K562 (cell line): Measurements from ENCODE around the gene NUTF2. TPM values are rescaled to one million over a fixed set of nuclear protein-coding genes. Genes with fewer than 3 reads are reported as not detected.
A peak's percentile ranks its signal among the peaks of the same experiment; 100 is the strongest.

Source experiments
- ATAC-seq: fragments of 200-7000 bp; cut with Tn5 transposase; 3 replicates; pipeline ENCODE4 v1.9.1; 2020; ENCODE audit warnings: moderate library complexity
- BruUV-seq: library from RNA; stranded (reverse); fragments of 400-500 nt; replicated peaks from 2 replicates; lab custom pipeline; 2021; lab: Mats Ljungman, UMichigan
- CTCF ChIA-PET: fragments of 300-600 bp; formaldehyde crosslinking; extraction: SDS; loops from one replicate; lab custom pipeline; 2021; ENCODE audit warnings: low intra/inter-chr PET ratio; lab: Yijun Ruan, JAX
- POLR2A ChIA-PET: fragments of 300-600, 350-650 bp; sonication (Branson Sonifier 250); formaldehyde crosslinking; extraction: SDS; loops from one replicate; lab custom pipeline; 2021; ENCODE audit warnings: antibody characterized with exemption, inconsistent platforms; lab: Yijun Ruan, JAX
- DNase-seq, 4 experiments: peaks; one replicate each; pipeline versions ENCODE4 v3.0.0 to v3.0.0-alpha.2; 2011 to 2018; ENCODE audit warnings: low spot score in 3 of 4, mixed read lengths in 3 of 4; ENCODE audit errors: extremely low read depth in 1 of 4
- FAIRE-seq: peaks from 2 replicates; lab custom pipeline; 2011; peaks lifted over from hg19 to GRCh38; lab: Jason Lieb, UNC
- H2AFZ ChIP-seq: 2 replicates; pipeline ENCODE4 v1.6.0; 2011; ENCODE audit warnings: low read depth, low read length, control low read depth, inconsistent platforms
- H3K27ac ChIP-seq: fragments of 200-600 bp; 3 replicates; pipeline ENCODE4 v1.8.0; 2011; ENCODE audit warnings: low read depth, mild to moderate bottlenecking, control low read depth, inconsistent platforms, low read length, moderate library complexity, mixed read lengths; ENCODE audit errors: extremely low read depth
- H3K27me3 ChIP-seq, 2 experiments: fragments of 300-600 bp in 1 of 2; 2 replicates in 1 of 2; 3 replicates in 1 of 2; pipeline versions ENCODE4 v1.6.0 to v1.8.0; 2011; ENCODE audit warnings: inconsistent platforms in 2 of 2, low read length in 2 of 2, mild to moderate bottlenecking in 1 of 2, mixed read lengths in 1 of 2, moderate library complexity in 1 of 2; ENCODE audit not compliant: control insufficient read depth in 2 of 2, insufficient read depth in 2 of 2
- H3K36me3 ChIP-seq: fragments of 300-600 bp; 3 replicates; pipeline ENCODE4 v1.8.0; 2011; ENCODE audit warnings: mild to moderate bottlenecking, low read length, inconsistent platforms; ENCODE audit not compliant: control insufficient read depth, insufficient read depth
- H3K4me1 ChIP-seq, 2 experiments: fragments of 200-600 bp in 1 of 2; replicated peaks in 1 of 2; 2 replicates in 1 of 2; 3 replicates in 1 of 2; pipeline versions ENCODE4 v1.5.1 to v1.8.0; 2011; ENCODE audit warnings: inconsistent platforms in 2 of 2, low read length in 2 of 2, mild to moderate bottlenecking in 1 of 2, mixed read lengths in 1 of 2, moderate library complexity in 1 of 2; ENCODE audit not compliant: control insufficient read depth in 2 of 2, insufficient read depth in 2 of 2
- H3K4me2 ChIP-seq: 2 replicates; pipeline ENCODE4 v1.6.1; 2011; ENCODE audit warnings: low read length, control low read depth, inconsistent platforms, mixed read lengths; ENCODE audit not compliant: insufficient read depth
- H3K4me3 ChIP-seq: fragments of 200-600 bp; sonication (generic), shearing (Covaris generic); 2 replicates; pipeline ENCODE4 v1.5.1; 2016; ENCODE audit warnings: control low read depth, inconsistent platforms
- H3K79me2 ChIP-seq: fragments of 200-600 bp; 3 replicates; pipeline ENCODE4 v1.8.0; 2011; ENCODE audit warnings: low read length, inconsistent platforms; ENCODE audit not compliant: control insufficient read depth, insufficient read depth
- H3K9ac ChIP-seq, 2 experiments: 2 replicates each; pipeline versions ENCODE4 v1.6.0 to v1.6.1; 2011; ENCODE audit warnings: low read depth in 2 of 2, low read length in 2 of 2, control low read depth in 1 of 2, inconsistent platforms in 1 of 2, mild to moderate bottlenecking in 1 of 2, mixed read lengths in 1 of 2; ENCODE audit not compliant: insufficient read depth in 1 of 2
- H3K9me1 ChIP-seq: one replicate; pipeline ENCODE4 v1.6.0; 2011; ENCODE audit warnings: inconsistent platforms, mild to moderate bottlenecking, low read length, moderate library complexity; ENCODE audit not compliant: control insufficient read depth, insufficient read depth
- H3K9me3 ChIP-seq: replicated peaks from 2 replicates; pipeline ENCODE4 v1.5.1; 2011; ENCODE audit warnings: low read depth, low read length, inconsistent platforms; ENCODE audit not compliant: control insufficient read depth, insufficient read depth
- H4K20me1 ChIP-seq: replicated peaks from 2 replicates; pipeline ENCODE4 v1.6.1; 2011; ENCODE audit warnings: low read length, inconsistent platforms, mixed read lengths; ENCODE audit not compliant: control insufficient read depth, insufficient read depth
- EP400 ChIP-seq: fragments of 450-650 bp; IDR thresholded peaks from 2 replicates; pipeline ENCODE4 v1.6.1; 2017; ENCODE audit warnings: antibody characterized with exemption, mild to moderate bottlenecking, moderate library complexity
- RAD21 ChIP-seq, 2 experiments: fragments of 250-450 bp in 1 of 2; fragments of 450-650 bp in 1 of 2; sonication (Bioruptor Pico) in 1 of 2; formaldehyde crosslinking in 1 of 2; IDR thresholded peaks in 1 of 2; conservative IDR thresholded peaks in 1 of 2; 2 replicates each; pipeline versions ENCODE4 v1.4.0 to v1.8.0; 2020 to 2022; ENCODE audit warnings: mild to moderate bottlenecking in 2 of 2, moderate library complexity in 1 of 2
- SMC3 ChIP-seq: conservative IDR thresholded peaks from 2 replicates; pipeline ENCODE4 v1.6.1; 2011; ENCODE audit warnings: low read depth, low read length, improper control_type of control experiment; ENCODE audit not compliant: insufficient read depth
- WGBS: fragments of 100-300 bp; shearing (Covaris generic); methylation state at CpG from one replicate; pipeline ENCODE4 v1.1.6; 2016; ENCODE audit warnings: low coverage, mixed read lengths; ENCODE audit not compliant: insufficient coverage; ENCODE audit errors: missing lambda C conversion rate; 5-methylcytosine and 5-hydroxymethylcytosine counted together
- in situ Hi-C: fragments of 300-500 bp; cut with MboI; formaldehyde crosslinking; loops from 4 replicates; pipeline ENCODE4 v1.15.0; 2018; ENCODE audit warnings: inconsistent platforms, mixed read lengths
- intact Hi-C: fragments of 100-400 bp; cut with micrococcal nuclease; formaldehyde crosslinking; loops from 2 replicates; pipeline ENCODE4 v1.14.2; 2022
- polyA plus RNA-seq, 8 experiments: library from polyadenylated mRNA; depleted of rRNA in 4 of 8; stranded (reverse) in 5 of 8; unstranded in 3 of 8; fragments of >200 nt; fragmentation: Nextera tagmentation in 2 of 8; fragmentation: Illumina TruSeq in 1 of 8; extraction: Ambion mirVana in 2 of 8; extraction: Trizol in 1 of 8; gene quantifications; 2 replicates each; pipeline versions ENCODE4 v1.2.1 to v1.2.3, GENCODE V29; 2011 to 2014; ENCODE audit warnings: inconsistent platforms in 1 of 8, missing spikeins in 1 of 8
- total RNA-seq, 7 experiments: library from RNA; depleted of rRNA in 6 of 7; stranded (reverse); fragments of >200 nt in 6 of 7; fragmentation: Illumina TruSeq in 2 of 7; extraction: Trizol in 2 of 7; gene quantifications; 2 replicates each; pipeline versions ENCODE4 v1.2.1 to v1.2.3, GENCODE V29; 2011 to 2021; ENCODE audit warnings: low replicate concordance in 1 of 7
- TF ChIP-seq, protein P1 (sequence below), 2 experiments: fragments of 450-650 bp; formaldehyde crosslinking in 1 of 2; IDR thresholded peaks; 2 replicates each; pipeline versions ENCODE4 v1.4.0 to v1.6.1; 2014 to 2020; ENCODE audit warnings: mild to moderate bottlenecking in 2 of 2, borderline replicate concordance in 1 of 2, low read depth in 1 of 2
- TF ChIP-seq, protein P2 (sequence below): fragments of 450-650 bp; IDR thresholded peaks from 2 replicates; pipeline ENCODE4 v1.6.1; 2016; ENCODE audit warnings: low read depth, mild to moderate bottlenecking, moderate library complexity
- TF ChIP-seq, protein P3 (sequence below), 3 experiments: IDR thresholded peaks in 2 of 3; conservative IDR thresholded peaks in 1 of 3; 2 replicates each; pipeline ENCODE4 v1.5.1; 2011 to 2012; ENCODE audit warnings: low read length in 3 of 3, mild to moderate bottlenecking in 3 of 3, control low read depth in 2 of 3, improper control_type of control experiment in 1 of 3, inconsistent platforms in 1 of 3, low read depth in 1 of 3, mixed read lengths in 1 of 3, moderate library complexity in 1 of 3; ENCODE audit not compliant: insufficient read depth in 2 of 3

Gene NUTF2
- total and polyA plus RNA-seq, 9 of the 15 experiments (the other 6 are each of a cell fraction or from before 2014, with no cell fraction given), result 106 to 248 (median 147) TPM

DNA sequence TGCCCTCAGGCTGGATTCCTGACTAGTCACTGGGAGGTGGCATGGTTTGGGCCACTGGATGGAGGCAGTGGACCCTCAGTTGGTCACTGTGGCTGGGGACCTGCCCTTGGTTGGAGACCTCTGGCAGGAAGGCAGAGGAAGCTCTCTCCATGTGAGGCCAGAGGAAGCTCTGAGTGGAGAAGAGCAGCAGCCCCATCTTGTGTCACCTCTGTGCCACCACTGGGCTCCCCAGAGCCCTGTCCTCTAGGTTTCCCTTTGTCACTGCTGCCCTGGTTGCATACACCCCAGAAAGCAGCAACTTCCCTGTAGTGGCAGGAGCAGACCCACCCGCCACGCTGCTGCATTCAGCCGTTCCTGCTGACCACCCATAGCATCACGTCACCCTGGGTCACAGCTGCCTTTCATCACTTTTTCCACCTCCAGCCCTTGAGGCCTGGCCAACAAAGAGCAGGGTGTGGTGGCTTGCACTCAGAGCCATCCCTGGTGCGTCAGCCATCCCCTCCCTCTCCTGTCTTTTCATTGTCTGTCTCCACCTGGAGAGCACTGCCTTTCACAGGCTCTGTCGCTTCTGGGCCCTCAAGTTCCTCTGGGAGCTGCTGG lies 73.0 kb downstream of the NUTF2 start:
- ATAC-seq (peak; percentile 71), FAIRE-seq (no peak), DNase-seq (peak in 1 of 4 experiments; percentile 41)
- no peaks in the 10 kb centered on the region; the same call in 2 of the 3 replicates for H3K36me3 ChIP-seq
- BruUV-seq, result no TSS peak
- no peaks in the 10 kb centered on the region for H3K79me2 ChIP-seq
- peaks cover 36% of the 10 kb centered on the region for H4K20me1 ChIP-seq
- TF ChIP-seq RAD21 (CRISPR knock-in tag; conservative IDR thresholded peaks at IDR 0.05 in 1 of 2, IDR thresholded peaks at IDR 0.05 in 1 of 2) (peak in 1 of 2 experiments; percentile 58; a peak in 2 of 4 replicates), SMC3 (peak; percentile 31; the same call in 1 of the 2 replicates), EP400 (no peak)
- TF ChIP-seq, protein P1, sequence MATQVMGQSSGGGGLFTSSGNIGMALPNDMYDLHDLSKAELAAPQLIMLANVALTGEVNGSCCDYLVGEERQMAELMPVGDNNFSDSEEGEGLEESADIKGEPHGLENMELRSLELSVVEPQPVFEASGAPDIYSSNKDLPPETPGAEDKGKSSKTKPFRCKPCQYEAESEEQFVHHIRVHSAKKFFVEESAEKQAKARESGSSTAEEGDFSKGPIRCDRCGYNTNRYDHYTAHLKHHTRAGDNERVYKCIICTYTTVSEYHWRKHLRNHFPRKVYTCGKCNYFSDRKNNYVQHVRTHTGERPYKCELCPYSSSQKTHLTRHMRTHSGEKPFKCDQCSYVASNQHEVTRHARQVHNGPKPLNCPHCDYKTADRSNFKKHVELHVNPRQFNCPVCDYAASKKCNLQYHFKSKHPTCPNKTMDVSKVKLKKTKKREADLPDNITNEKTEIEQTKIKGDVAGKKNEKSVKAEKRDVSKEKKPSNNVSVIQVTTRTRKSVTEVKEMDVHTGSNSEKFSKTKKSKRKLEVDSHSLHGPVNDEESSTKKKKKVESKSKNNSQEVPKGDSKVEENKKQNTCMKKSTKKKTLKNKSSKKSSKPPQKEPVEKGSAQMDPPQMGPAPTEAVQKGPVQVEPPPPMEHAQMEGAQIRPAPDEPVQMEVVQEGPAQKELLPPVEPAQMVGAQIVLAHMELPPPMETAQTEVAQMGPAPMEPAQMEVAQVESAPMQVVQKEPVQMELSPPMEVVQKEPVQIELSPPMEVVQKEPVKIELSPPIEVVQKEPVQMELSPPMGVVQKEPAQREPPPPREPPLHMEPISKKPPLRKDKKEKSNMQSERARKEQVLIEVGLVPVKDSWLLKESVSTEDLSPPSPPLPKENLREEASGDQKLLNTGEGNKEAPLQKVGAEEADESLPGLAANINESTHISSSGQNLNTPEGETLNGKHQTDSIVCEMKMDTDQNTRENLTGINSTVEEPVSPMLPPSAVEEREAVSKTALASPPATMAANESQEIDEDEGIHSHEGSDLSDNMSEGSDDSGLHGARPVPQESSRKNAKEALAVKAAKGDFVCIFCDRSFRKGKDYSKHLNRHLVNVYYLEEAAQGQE (IDR thresholded peaks at IDR 0.05; ENCODE audit: borderline replicate concordance), result peak; percentile 26; the same call in 1 of the 2 replicates
- TF ChIP-seq, protein P1 (CRISPR knock-in tag; IDR thresholded peaks at IDR 0.05; ENCODE audit: low read depth), result no peak
- TF ChIP-seq, protein P2, sequence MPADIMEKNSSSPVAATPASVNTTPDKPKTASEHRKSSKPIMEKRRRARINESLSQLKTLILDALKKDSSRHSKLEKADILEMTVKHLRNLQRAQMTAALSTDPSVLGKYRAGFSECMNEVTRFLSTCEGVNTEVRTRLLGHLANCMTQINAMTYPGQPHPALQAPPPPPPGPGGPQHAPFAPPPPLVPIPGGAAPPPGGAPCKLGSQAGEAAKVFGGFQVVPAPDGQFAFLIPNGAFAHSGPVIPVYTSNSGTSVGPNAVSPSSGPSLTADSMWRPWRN, result no peak
- TF ChIP-seq, protein P3, sequence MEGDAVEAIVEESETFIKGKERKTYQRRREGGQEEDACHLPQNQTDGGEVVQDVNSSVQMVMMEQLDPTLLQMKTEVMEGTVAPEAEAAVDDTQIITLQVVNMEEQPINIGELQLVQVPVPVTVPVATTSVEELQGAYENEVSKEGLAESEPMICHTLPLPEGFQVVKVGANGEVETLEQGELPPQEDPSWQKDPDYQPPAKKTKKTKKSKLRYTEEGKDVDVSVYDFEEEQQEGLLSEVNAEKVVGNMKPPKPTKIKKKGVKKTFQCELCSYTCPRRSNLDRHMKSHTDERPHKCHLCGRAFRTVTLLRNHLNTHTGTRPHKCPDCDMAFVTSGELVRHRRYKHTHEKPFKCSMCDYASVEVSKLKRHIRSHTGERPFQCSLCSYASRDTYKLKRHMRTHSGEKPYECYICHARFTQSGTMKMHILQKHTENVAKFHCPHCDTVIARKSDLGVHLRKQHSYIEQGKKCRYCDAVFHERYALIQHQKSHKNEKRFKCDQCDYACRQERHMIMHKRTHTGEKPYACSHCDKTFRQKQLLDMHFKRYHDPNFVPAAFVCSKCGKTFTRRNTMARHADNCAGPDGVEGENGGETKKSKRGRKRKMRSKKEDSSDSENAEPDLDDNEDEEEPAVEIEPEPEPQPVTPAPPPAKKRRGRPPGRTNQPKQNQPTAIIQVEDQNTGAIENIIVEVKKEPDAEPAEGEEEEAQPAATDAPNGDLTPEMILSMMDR (IDR thresholded peaks at IDR 0.05 in 2 of 3, conservative IDR thresholded peaks at IDR 0.05 in 1 of 3; ENCODE audit: insufficient read depth in 2 of 3, low read depth in 1 of 3, low read length in 3 of 3), result peak; percentile 49 to 69 (median 60)
- ChIA-PET CTCF (interaction anchor here (1.0 to 1.6 kb wide), 4 partner anchors 9 to 247 kb away, joined by 4 to 10 read pairs (median 6); partner anchors contain the start of gene NRN1L), POLR2A (interaction anchor here (0.7 kb wide), 1 partner anchor 21 kb away, joined by 3 read pairs; no protein-coding TSS in a partner anchor)
- 86% methylated on average over 2 of the region's 6 CpGs for WGBS
- H3K9ac ChIP-seq, result peak overlapping the region in 1 of 2 experiments; percentile 39; a peak in 1 of 4 replicates
- H2AFZ ChIP-seq, result no peak overlapping the region
- no peak overlapping the region for H3K4me3 ChIP-seq
- no peak overlapping the region for H3K4me2 ChIP-seq
- H3K27ac ChIP-seq, result no peak overlapping the region
- intact Hi-C loops (no loop called here), in situ Hi-C loops (loop anchor here (10.0 kb wide), 1 partner anchor 395 kb away; the partner anchor contains the start of gene RIPOR1)
- no peaks in the 10 kb centered on the region for H3K27me3 ChIP-seq
- no peaks in the 10 kb centered on the region for H3K9me3 ChIP-seq
- peaks cover 7% of the 10 kb centered on the region for H3K9me1 ChIP-seq
- H3K4me1 ChIP-seq, result peaks cover 22 to 28% of the 10 kb centered on the region in 2 experiments
